Prostate gland (tissue), 2 donors: Measurements from ENCODE around the gene C10orf105.

Source experiments
- CTCF ChIP-seq, 4 experiments: fragments of 200-600 bp in 2 of 4; fragments of 450-650 bp in 2 of 4; sonication (generic) in 2 of 4; IDR thresholded peaks; 1 replicate in 3 of 4; 2 replicates in 1 of 4; pipeline ENCODE4 v1.5.1; 2016 to 2019; ENCODE audit warnings: antibody characterized with exemption in 4 of 4, mild to moderate bottlenecking in 2 of 4, moderate library complexity in 2 of 4
- POLR2AphosphoS5 ChIP-seq: sonication (generic); formaldehyde crosslinking; IDR thresholded peaks from one replicate; pipeline ENCODE4 v1.6.1; 2017; ENCODE audit warnings: antibody characterized with exemption

GRCh38 chr10:71726580-71727104 is 7.1 kb upstream of the C10orf105 start:
- TF ChIP-seq CTCF (IDR thresholded peaks at IDR 0.05) (no peak), POLR2AphosphoS5 (no peak)
